ENCODE measurements around the gene SERPINB3. TPM values are rescaled to one million over a fixed set of nuclear protein-coding genes. Genes with fewer than 3 reads are reported as not detected.

Gene SERPINB3
- total RNA-seq, 1 experiment from 2014 or later = not detected

GRCh38 chr18:63697097-63697660 is 35.5 kb upstream of the SERPINB3 start:
- DNase-seq = no peak
- ChIA-PET POLR2A (ENCODE audit: unreplicated experiment) (no interaction called here), CTCF (no interaction called here)
- TF ChIP-seq CTCF (conservative IDR thresholded peaks at IDR 0.05) = no peak
- no peak for TF ChIP-seq EZH2 (IDR thresholded peaks at IDR 0.05; ENCODE audit: low read depth)
- Histone ChIP-seq H3K4me3 (no peak overlapping the region), H3K27ac (no peak overlapping the region), H3K9me2 (ENCODE audit: insufficient read depth) (no peaks in the 10 kb centered on the region), H3K79me2 (ENCODE audit: low read depth) (no peaks in the 10 kb centered on the region), H3F3A (ENCODE audit: insufficient read depth, low read depth) (no peaks in the 10 kb centered on the region), H3K4me1 (replicated peaks; ENCODE audit: insufficient read depth) (peaks cover 5% of the 10 kb centered on the region; the same call in 1 of the 2 replicates), H4K20me1 (ENCODE audit: insufficient read depth) (no peaks in the 10 kb centered on the region), H2AFZ (no peak overlapping the region), H3K9me3 (ENCODE audit: insufficient read depth, low read depth) (0 out of 2 replicates have a peak, but pooled peaks cover 4% of the 10 kb centered on the region), H3K4me2 (no peak overlapping the region), H3K36me3 (ENCODE audit: low read depth) (no peaks in the 10 kb centered on the region), H3K27me3 (ENCODE audit: insufficient read depth, low read depth) (no peaks in the 10 kb centered on the region)
- BruUV-seq (replicated peaks) = no TSS peak
- intact Hi-C loops (cut with micrococcal nuclease; ENCODE audit: unreplicated experiment) = no loop called here

DNA sequence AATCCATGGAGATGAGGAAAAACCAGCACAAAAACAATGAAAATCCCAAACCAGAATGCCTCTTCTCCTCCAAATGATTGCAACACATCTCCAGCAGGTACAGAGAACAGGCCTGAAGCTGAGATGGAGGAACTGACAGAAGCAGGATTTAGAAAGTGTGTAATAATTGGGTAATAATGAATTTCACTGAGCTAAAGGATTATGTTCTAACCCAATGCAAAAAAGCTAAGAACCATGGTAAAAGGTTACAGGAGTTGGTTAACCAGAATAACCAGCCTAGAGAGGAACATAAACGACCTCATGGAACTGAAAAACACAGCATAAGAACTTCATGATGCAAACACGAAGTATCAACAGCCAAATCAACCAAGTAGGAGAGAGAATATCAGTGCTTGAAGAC is 27.4 kb upstream of the SERPINB3 start:
- Histone ChIP-seq H3K27ac (0 out of 2 replicates have a peak overlapping the region, but pooled peaks have one; percentile 17), H3K79me2 (ENCODE audit: low read depth) (no peaks in the 10 kb centered on the region), H3K36me3 (ENCODE audit: low read depth) (no peaks in the 10 kb centered on the region), H4K20me1 (ENCODE audit: insufficient read depth) (no peaks in the 10 kb centered on the region), H3K9me2 (ENCODE audit: insufficient read depth) (no peaks in the 10 kb centered on the region), H3K27me3 (ENCODE audit: insufficient read depth, low read depth) (no peaks in the 10 kb centered on the region), H3K9me3 (ENCODE audit: insufficient read depth, low read depth) (no peaks in the 10 kb centered on the region; the same call in 1 of the 2 replicates), H3K4me3 (no peak overlapping the region), H2AFZ (peak overlapping the region; percentile 45; the same call in 1 of the 2 replicates), H3K4me1 (replicated peaks; ENCODE audit: insufficient read depth) (peaks cover 17% of the 10 kb centered on the region), H3F3A (ENCODE audit: insufficient read depth, low read depth) (no peaks in the 10 kb centered on the region), H3K4me2 (peak overlapping the region; percentile 34; the same call in 1 of the 2 replicates)
- TF ChIP-seq EZH2 (IDR thresholded peaks at IDR 0.05; ENCODE audit: low read depth) = no peak
- no peak for TF ChIP-seq CTCF (conservative IDR thresholded peaks at IDR 0.05)
- intact Hi-C loops (cut with micrococcal nuclease; ENCODE audit: unreplicated experiment) = no loop called here
- BruUV-seq (replicated peaks) = no TSS peak
- peak in 1 of 2 experiments; percentile 57 for DNase-seq
- ChIA-PET CTCF (no interaction called here), POLR2A (ENCODE audit: unreplicated experiment) (interaction anchor here (0.7 kb wide), 1 partner anchor 11 kb away, joined by 6 read pairs; no protein-coding TSS in a partner anchor)

- H3K27ac ChIP-seq = no peak overlapping the region
- no peaks in the 10 kb centered on the region for H3K27me3 ChIP-seq (ENCODE audit: insufficient read depth, low read depth)
- ChIA-PET CTCF (no interaction called here), POLR2A (ENCODE audit: unreplicated experiment) (no interaction called here)
- H3K4me2 ChIP-seq = no peak overlapping the region
- H3K79me2 ChIP-seq (ENCODE audit: low read depth) = no peaks in the 10 kb centered on the region
- peaks cover 37% of the 10 kb centered on the region for H3K4me1 ChIP-seq (replicated peaks; ENCODE audit: insufficient read depth)
- BruUV-seq (replicated peaks) = no TSS peak
- H4K20me1 ChIP-seq (ENCODE audit: insufficient read depth) = no peaks in the 10 kb centered on the region
- H3K4me3 ChIP-seq = no peak overlapping the region
- H3K9me3 ChIP-seq (ENCODE audit: insufficient read depth, low read depth) = no peaks in the 10 kb centered on the region; the same call in 1 of the 2 replicates
- H3F3A ChIP-seq (ENCODE audit: insufficient read depth, low read depth) = peaks cover 11% of the 10 kb centered on the region
- TF ChIP-seq EZH2 (IDR thresholded peaks at IDR 0.05; ENCODE audit: low read depth) (no peak), CTCF (conservative IDR thresholded peaks at IDR 0.05) (no peak)
- intact Hi-C loops (cut with micrococcal nuclease; ENCODE audit: unreplicated experiment) = no loop called here
- H3K36me3 ChIP-seq (ENCODE audit: low read depth) = no peaks in the 10 kb centered on the region
- DNase-seq = no peak
- no peaks in the 10 kb centered on the region for H3K9me2 ChIP-seq (ENCODE audit: insufficient read depth)
- H2AFZ ChIP-seq = no peak overlapping the region
Observed at GRCh38 chr18:63686871-63687270, 25.2 kb upstream of the SERPINB3 start.
